Hematopoietic multipotent progenitor cell (in vitro differentiated cells): ENCODE data around the gene CPN2. TPM values are rescaled to one million over a fixed set of nuclear protein-coding genes. Genes with fewer than 3 reads are reported as not detected.

Source experiments
- DNase-seq, 3 donors: peaks; one replicate each; pipeline ENCODE4 v3.0.0-alpha.2; 2011 to 2015; ENCODE audit warnings: low read depth in 2 of 3, low spot score in 2 of 3
- total RNA-seq: library from RNA; depleted of rRNA; stranded (reverse); fragments of >200 nt; gene quantifications from one replicate; pipeline ENCODE4 v1.2.3, GENCODE V29; 2012

The CPN2 gene
- total RNA-seq, 1 donor, result not detected

DNA sequence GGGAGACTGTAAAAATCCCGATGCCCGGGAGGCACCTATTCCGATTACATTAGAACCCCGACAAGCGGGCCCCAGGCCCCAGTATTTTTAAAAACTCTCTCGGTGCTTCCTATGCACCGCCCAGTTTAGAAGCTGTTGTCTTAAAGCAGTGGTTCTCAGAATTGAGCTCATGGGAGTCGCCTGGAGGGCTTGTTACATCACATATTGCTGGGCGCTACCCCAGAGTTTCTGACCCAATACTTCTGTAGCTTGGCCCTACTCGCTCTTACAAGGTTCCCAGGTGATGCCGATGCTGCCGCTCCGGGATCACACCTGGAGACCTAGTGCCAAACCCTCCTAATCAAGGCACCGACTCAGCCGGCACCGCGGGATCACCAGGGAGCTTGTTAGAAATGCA is 35.2 kb downstream of the CPN2 start:
- no peak for DNase-seq

DNA sequence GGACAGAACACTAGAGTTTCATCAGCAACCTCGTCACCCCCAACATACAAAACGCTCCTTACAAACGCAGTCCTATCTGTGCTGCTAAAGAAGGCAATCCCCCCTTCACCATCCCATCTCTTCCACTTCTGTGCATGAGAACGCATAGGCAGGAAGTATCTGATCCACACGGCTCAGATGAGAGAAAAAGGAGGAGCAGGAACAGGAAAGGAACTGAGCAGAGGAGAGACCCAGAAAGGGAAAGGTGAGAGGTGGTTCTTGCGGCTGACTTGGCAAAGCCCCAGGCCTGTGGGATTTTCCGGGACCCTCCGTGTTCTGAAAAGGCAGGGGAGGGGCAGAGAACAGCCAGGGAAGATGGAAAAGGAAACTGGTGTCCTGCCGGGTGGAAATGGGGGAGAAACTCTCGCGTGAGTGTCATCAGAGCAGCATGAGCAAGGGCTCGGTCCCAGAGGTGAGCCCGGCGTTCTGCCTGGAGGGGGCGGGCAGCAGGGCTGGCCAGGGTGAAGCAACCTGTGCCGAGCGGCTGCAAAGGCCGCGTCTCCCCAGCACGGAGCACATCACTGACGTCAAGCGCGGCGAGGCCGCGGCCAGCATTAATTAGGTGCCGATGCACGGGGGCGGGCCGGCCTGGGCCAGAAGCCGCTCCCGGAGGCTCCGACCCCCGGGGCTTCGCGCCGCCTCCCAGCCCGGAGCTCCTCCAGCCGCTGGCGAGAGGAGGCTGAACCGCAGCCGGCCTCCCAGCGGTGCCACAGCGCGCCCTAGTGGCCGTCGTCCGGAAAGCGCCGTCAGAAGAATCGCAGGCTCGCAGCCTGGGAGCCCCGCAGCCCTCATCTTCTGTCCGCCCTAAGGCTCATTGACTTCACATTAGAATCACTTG is 35.8 kb downstream of the CPN2 start:
- peak; percentile 71 to 84 (median 78) for DNase-seq

DNA sequence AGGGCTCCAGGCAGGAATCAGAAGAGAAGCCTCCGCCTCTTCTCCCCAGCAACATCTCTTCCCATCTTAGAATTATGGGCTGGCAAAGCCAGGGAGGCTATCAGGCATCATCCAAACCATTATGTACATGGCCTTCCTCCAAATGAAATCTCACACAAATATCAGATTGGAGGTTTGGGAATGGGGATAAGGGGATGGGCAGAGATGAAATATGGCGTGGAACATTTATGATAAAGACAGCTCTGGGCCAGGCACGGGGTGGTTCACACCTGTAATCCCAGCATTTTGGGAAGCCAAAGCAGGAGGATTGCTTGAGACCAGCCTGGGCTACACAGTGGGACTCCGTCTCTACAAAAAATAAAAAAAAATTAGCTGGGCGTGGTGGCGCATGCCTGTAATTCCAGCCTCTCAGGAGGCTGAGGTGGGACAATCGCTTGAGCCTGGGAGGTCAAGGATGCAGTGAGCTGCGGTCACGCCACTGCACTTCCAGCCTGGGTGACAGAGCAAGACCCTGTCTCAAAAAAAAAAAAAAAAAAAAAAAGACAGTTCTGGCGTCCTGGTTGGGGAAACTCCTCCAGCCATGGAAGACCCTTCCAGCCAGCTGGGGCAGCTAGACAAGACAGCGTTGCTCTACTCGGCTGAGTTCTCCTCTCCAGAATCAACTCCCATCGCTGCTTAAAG is 36.6 kb downstream of the CPN2 start:
- no peak for DNase-seq

DNA sequence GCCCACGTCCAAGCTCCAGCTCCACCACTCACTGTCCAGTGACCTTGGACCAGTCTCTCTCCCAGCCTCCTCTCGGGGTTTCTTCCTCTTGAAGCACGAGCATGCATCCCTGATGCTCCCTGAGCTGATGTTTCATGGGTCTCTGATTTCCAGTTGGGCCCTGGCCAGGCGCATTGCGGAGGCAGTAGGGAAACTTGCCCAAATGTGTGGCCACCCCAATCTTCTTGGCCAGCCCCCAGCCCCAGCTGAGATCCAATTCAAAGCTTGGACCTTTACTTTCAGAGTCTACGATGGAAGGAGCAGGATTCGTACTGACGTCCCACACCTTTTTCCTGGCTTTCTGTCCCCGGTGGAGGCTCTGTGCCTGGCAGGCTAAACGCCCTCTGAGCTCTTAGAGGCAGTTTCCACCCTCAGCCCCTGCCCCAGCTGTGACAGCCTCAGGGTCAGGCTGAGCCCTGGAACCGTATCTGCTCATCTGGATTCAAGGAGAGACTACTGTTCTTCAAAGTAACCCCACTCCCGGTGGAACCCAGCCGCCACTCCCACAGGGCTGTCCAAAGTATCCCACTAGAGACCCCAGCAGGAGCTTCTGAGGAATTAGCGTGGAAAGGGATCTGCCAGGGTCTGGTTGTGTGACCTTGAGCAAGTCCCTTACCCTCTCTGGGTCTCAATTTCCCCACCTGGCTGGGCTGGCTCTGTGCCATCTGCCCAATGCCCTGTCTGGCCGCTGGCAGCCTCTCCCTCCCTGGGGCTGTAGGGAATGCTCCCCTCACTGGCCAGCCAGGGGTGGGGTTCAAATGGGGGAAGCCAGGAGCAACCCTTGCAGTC is 37.4 kb downstream of the CPN2 start:
- no peak for DNase-seq

GRCh38 chr3:194312743-194313281 is 38.3 kb downstream of the CPN2 start:
- peak in 2 of 3 donors; percentile 67 to 74 for DNase-seq

DNA sequence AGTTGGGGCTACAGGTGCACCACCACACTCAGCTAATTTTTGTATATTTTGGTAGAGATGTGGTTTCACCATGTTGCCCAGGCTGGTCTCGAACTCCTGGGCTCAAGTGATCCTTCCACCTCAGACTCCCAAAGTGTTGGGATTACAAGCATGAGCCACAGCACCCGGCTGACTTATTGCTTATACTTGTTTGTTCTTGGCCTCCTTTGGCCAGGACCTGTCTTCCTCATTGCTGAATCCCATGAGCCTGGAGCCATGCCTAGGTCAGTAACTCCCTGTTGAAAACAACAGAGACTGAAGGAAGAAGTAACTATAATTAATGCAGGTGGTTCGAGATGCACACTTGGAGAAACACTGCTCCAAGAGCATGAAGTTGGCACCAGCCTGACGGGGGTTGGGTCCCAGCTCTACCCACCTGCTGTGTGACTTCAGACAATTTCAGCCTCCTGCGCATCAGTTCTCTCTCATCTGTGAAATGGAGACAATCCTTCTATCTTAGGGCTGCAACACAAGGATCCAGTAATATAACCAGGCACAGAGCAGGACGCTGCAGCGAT is 38.9 kb downstream of the CPN2 start:
- DNase-seq, result no peak

GRCh38 chr3:194311000-194311399 is 40.1 kb downstream of the CPN2 start:
- no peak for DNase-seq

DNA sequence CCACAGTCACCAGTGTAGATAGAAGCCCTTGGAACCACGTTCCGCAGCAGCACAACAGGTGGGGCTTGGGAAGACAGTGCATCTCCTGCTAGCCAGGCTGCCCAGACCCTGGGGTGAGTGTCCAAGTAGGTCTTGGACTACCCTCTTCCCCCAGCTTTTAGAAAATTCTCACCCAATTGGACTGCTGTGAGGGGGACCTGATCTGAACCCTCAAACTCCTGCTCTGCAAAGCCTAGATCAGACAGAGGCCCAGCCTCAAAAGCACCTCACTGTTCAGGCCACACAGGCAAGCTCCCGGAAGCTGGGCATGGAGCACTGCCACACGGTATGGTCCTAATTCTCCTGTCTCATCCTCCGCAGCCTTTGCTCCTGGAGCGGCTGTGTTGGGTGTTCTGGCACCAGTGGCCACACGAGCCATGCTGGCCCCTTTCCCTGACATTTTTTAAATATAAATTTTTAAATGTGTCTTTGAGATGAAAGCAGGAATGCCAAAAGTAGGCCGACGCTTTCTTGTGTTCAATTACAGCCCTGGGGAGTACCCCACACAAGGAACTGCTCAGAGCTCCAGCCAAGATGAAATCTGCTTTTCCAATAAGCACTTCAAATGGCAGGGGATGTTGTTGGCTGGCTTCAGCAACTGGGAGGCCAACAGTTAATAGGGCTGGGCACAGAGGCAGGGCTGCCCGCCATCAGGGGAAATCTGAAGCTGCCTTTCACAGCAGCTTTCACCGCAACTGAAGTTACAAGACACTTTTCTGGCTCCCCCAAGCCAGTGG is 40.9 kb downstream of the CPN2 start:
- DNase-seq, result no peak

GRCh38 chr3:194308601-194309449 is 42.3 kb downstream of the CPN2 start:
- DNase-seq, result no peak

GRCh38 chr3:194307849-194308248 is 43.3 kb downstream of the CPN2 start:
- DNase-seq, result no peak

- DNase-seq, result peak in 2 of 3 donors; percentile 56 to 77
Measured at GRCh38 chr3:194306771-194307640, 44.1 kb downstream of the CPN2 start.

- peak in 2 of 3 donors; percentile 96 to 99 for DNase-seq
Measured at GRCh38 chr3:194306109-194306686, 44.9 kb downstream of the CPN2 start.

DNA sequence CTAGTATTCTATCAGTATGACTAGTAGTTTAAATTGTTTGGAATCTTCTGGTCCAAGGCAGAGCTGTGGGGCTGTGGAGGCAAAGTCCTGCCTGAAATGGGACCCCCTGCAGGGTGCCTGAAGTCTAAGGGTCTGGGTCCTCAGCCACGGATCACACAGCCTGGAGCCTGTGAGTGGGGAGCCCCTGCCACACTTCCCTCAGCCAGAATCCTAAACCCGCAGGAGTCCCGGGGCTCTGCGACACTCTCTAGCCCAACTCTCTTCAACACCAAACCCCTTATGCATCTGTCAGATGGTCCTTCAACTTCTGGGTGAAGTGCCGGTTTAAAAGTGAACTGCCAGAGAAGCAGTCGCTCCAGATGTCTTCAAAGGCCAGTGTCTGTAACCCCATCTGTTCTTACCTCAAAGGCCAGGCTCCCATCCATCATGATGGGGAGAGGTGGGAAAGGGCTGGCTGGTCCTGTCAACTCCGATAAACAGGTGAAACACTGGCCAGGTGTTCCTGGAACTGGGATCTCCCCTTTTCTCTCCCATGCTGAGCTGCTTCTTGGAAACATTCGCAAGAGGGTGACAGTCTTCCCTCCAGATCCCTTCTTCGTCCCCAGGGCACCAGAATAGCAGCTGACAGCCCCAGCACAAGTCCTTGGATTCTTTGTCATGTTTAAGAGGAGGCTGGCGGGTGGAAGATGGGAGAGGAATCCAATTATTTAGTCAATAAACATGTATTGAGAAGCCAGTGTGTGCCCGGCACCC is 45.6 kb downstream of the CPN2 start:
- peak in 1 of 3 donors; percentile 39 for DNase-seq

DNA sequence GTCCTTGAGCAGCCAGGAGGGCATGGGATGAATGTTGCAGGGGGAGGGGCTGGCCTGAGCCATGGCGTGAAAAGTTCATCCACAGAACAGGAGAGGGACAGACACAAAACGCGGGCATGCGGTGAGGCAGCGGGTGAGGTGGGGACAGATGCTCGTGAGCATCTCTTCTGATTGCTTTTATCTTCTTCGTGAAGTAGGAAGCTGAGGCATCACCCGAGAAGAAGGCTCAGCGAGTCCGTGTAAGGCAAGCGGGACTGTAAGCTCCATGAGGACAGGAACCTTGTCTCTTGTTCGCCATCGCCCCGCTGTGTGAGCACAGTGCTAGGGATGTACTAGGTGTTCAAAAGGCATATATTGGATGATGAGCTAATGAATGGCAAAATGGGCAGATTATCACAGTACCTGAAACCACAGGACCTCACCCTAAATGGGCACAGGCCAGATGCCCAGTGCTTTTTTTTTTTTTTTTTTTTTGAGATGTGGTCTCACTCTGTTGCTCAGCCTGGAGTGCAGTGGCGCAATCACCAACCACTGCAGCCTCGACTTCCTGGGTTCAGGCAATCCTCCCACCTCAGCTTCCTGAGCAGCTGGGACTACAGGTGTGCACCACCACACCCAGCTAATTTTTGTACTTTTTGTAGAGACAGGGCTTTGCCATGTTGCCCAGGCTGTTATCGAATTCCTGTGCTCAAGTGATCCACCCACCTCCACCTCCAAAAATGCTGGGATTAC is 46.8 kb downstream of the CPN2 start:
- peak in 1 of 3 donors; percentile 27 for DNase-seq

DNA sequence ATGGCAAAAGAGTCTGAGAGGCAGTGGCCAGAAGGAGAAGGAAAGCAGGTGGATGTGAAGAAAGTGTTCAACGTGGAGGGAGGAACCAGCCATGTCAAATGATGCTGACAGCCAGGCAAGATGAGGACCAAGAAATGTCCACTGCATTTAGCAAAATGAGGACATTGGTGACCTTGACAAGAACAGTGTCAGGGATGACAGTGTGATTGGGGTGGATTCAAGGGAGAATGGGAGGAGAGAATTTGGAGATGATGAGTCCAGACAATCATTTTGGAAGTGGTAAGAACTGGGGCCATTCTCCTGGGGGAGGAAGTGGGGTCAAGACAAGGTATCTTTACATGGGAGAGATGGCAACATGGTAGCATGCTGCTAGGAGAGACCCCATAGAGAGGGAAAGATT is 47.4 kb downstream of the CPN2 start:
- DNase-seq, result no peak

DNA sequence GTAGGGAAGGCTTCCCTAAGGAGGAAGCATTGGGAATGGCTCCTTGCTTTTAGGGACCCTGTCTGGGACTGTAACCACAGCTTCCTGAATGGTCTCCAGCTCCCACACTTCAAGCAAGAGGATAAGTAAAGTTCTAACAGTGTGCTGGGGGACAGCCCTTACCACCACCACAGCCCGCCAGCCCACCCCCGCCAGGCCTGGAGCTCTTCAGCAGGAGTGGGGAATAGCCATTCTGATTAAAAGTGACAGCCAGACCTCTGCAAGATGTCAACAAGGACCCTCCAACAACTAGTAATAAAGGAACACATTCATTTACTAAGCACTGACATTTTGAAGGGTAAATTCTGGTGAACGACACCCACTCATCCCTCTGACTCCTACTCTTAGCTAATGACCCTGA is 49.4 kb downstream of the CPN2 start:
- no peak for DNase-seq
